ENCODE results near the gene SLC5A11. TPM values are rescaled to one million over a fixed set of nuclear protein-coding genes. Genes with fewer than 3 reads are reported as not detected.

SLC5A11 gene
- polyA plus RNA-seq, 1 donor (not counting 4 experiments of a cell fraction or from before 2014, with no cell fraction given) = 0.07 TPM

DNA sequence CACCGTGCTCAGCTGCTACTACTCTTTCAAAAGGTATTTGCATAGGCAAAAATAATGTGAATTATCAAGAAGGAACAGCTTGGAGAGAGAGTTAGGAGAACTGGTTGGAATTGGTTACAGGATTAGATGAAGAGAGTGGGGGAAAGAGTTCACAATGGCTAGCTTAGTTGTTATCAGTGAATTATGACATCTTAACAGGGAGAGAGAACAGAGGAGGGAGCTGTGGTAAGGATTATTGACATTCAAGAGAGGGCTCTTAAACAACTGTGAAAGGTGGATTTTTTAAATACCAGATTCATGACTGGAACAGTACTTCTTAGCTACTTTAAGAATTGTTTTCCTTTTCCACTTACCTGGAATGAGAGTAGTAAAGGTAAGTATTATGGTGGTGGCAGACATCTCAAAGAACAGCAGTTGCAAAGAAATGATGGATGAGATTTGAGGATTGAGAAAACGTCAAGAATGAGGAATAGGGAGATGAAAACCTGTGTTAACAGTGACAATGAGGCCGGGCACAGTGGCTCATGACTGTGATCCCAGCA, 43.9 kb upstream of the SLC5A11 start:
- TF ChIP-seq, protein P1, sequence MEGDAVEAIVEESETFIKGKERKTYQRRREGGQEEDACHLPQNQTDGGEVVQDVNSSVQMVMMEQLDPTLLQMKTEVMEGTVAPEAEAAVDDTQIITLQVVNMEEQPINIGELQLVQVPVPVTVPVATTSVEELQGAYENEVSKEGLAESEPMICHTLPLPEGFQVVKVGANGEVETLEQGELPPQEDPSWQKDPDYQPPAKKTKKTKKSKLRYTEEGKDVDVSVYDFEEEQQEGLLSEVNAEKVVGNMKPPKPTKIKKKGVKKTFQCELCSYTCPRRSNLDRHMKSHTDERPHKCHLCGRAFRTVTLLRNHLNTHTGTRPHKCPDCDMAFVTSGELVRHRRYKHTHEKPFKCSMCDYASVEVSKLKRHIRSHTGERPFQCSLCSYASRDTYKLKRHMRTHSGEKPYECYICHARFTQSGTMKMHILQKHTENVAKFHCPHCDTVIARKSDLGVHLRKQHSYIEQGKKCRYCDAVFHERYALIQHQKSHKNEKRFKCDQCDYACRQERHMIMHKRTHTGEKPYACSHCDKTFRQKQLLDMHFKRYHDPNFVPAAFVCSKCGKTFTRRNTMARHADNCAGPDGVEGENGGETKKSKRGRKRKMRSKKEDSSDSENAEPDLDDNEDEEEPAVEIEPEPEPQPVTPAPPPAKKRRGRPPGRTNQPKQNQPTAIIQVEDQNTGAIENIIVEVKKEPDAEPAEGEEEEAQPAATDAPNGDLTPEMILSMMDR (optimal IDR thresholded peaks at IDR 0.05 in 1 of 3, IDR thresholded peaks at IDR 0.05 in 1 of 3, conservative IDR thresholded peaks at IDR 0.05 in 1 of 3; ENCODE audit: extremely low read depth in 1 of 3, insufficient read depth in 2 of 3, low read length in 3 of 3) = no peak
- no peak for TF ChIP-seq EZH2 (IDR thresholded peaks at IDR 0.05; ENCODE audit: low read length)
- no peak overlapping the region for H3K27ac ChIP-seq (ENCODE audit: control insufficient read depth, insufficient read depth, low read length)
- H4K20me1 ChIP-seq (ENCODE audit: control insufficient read depth, extremely low read depth, insufficient read depth, low read length) = no peaks in the 10 kb centered on the region
- H3K27me3 ChIP-seq (ENCODE audit: control insufficient read depth, extremely low read depth, insufficient read depth, low read length) = no peaks in the 10 kb centered on the region
- no peak overlapping the region for H3K4me2 ChIP-seq (ENCODE audit: control insufficient read depth, extremely low read depth, insufficient read depth, low read depth, low read length)
- FAIRE-seq = no peak
- H3K36me3 ChIP-seq (ENCODE audit: control insufficient read depth in 2 of 2, extremely low read depth in 1 of 2, insufficient read depth in 2 of 2, low read length in 2 of 2) = peaks cover 34 to 39% of the 10 kb centered on the region in 2 experiments
- no peaks in the 10 kb centered on the region for H3K79me2 ChIP-seq (ENCODE audit: control insufficient read depth, insufficient read depth, low read length)
- H3K4me1 ChIP-seq (ENCODE audit: control insufficient read depth, extremely low read depth, insufficient read depth, low read length) = peaks cover 8% of the 10 kb centered on the region
- no peaks in the 10 kb centered on the region for H3K9me3 ChIP-seq (ENCODE audit: control insufficient read depth, low read depth, low read length)
- DNase-seq (ENCODE audit: low read depth, low spot score) = no peak
- no peaks in the 10 kb centered on the region for H3K9me1 ChIP-seq (ENCODE audit: control insufficient read depth, extremely low read depth, insufficient read depth, low read length)
- H3K4me3 ChIP-seq (ENCODE audit: control insufficient read depth in 2 of 3, extremely low read depth in 1 of 3, insufficient read depth in 2 of 3, low read depth in 1 of 3, low read length in 3 of 3) = no peak overlapping the region
- no peak overlapping the region for H3K9ac ChIP-seq (ENCODE audit: control insufficient read depth, extremely low read depth, insufficient read depth, low read length)
- no peak overlapping the region for H2AFZ ChIP-seq (ENCODE audit: control insufficient read depth, low read length)
- dilution Hi-C loops (cut with MboI; ENCODE audit: extremely low pct_ligation_motif_present, low sequenced_read_pairs) = loop anchor here (25.0 kb wide), 1 partner anchor 110 kb away; no protein-coding TSS in a partner anchor

DNA sequence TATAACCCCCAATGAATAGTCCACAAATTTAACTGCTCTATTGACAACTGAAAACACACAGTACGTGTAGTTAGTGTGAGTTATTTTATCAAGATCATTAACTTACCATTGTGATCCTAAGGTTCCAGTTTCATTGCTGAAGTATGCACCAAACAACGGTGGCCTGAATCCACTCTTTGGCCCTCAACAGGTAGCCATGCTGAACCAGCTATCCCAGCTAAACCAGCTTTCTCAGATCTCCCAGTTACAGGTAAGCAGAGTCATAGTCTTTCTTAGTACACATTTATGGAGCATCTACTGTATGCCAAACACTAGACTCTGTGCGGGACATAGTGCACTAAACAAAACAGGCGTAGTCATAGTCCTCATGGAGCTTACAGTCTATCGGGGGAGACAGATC, 40.3 kb upstream of the SLC5A11 start:
- no peak overlapping the region for H3K9ac ChIP-seq (ENCODE audit: control insufficient read depth, extremely low read depth, insufficient read depth, low read length)
- no peak for DNase-seq (ENCODE audit: low read depth, low spot score)

More for the DNA sequence above, 40.3 kb upstream of the SLC5A11 start:
- H3K27me3 ChIP-seq (ENCODE audit: control insufficient read depth, extremely low read depth, insufficient read depth, low read length) = no peaks in the 10 kb centered on the region
- H3K4me3 ChIP-seq (ENCODE audit: control insufficient read depth in 2 of 3, extremely low read depth in 1 of 3, insufficient read depth in 2 of 3, low read depth in 1 of 3, low read length in 3 of 3) = no peak overlapping the region
- no peak overlapping the region for H3K27ac ChIP-seq (ENCODE audit: control insufficient read depth, insufficient read depth, low read length)
- H3K79me2 ChIP-seq (ENCODE audit: control insufficient read depth, insufficient read depth, low read length) = no peaks in the 10 kb centered on the region
- no peaks in the 10 kb centered on the region for H3K9me1 ChIP-seq (ENCODE audit: control insufficient read depth, extremely low read depth, insufficient read depth, low read length)
- H3K4me1 ChIP-seq (ENCODE audit: control insufficient read depth, extremely low read depth, insufficient read depth, low read length) = peaks cover 3% of the 10 kb centered on the region
- H2AFZ ChIP-seq (ENCODE audit: control insufficient read depth, low read length) = no peak overlapping the region
- dilution Hi-C loops (cut with MboI; ENCODE audit: extremely low pct_ligation_motif_present, low sequenced_read_pairs) = loop anchor here (25.0 kb wide), 1 partner anchor 107 kb away; no protein-coding TSS in a partner anchor
- H4K20me1 ChIP-seq (ENCODE audit: control insufficient read depth, extremely low read depth, insufficient read depth, low read length) = no peaks in the 10 kb centered on the region
- H3K36me3 ChIP-seq (ENCODE audit: control insufficient read depth in 2 of 2, extremely low read depth in 1 of 2, insufficient read depth in 2 of 2, low read length in 2 of 2) = peaks cover 38 to 44% of the 10 kb centered on the region in 2 experiments
- H3K9me3 ChIP-seq (ENCODE audit: control insufficient read depth, low read depth, low read length) = no peaks in the 10 kb centered on the region
- no peak overlapping the region for H3K4me2 ChIP-seq (ENCODE audit: control insufficient read depth, extremely low read depth, insufficient read depth, low read depth, low read length)
- no peak for FAIRE-seq
- TF ChIP-seq EZH2 (IDR thresholded peaks at IDR 0.05; ENCODE audit: low read length) = no peak
- TF ChIP-seq, protein P1 (optimal IDR thresholded peaks at IDR 0.05 in 1 of 3, IDR thresholded peaks at IDR 0.05 in 1 of 3, conservative IDR thresholded peaks at IDR 0.05 in 1 of 3; ENCODE audit: extremely low read depth in 1 of 3, insufficient read depth in 2 of 3, low read length in 3 of 3) = no peak

Measured in keratinocyte (primary cell).